Epithelial cell of proximal tubule (primary cell): ENCODE results near the gene KCNQ1. TPM values are rescaled to one million over a fixed set of nuclear protein-coding genes. Genes with fewer than 3 reads are reported as not detected.

ENCODE experiments used
- DNase-seq: peaks from one replicate; pipeline ENCODE4 v3.0.0-alpha.2; 2011; ENCODE audit warnings: low read depth
- H3K4me3 ChIP-seq: 2 replicates; pipeline ENCODE4 v1.5.1; 2011; ENCODE audit warnings: low read depth, mild to moderate bottlenecking, low read length
- total RNA-seq: library from RNA; depleted of rRNA; stranded (reverse); fragments of >200 nt; gene quantifications from 2 replicates; pipeline ENCODE4 v1.2.3, GENCODE V29; 2015
- TF ChIP-seq, protein P1 (sequence below): conservative IDR thresholded peaks from 2 replicates; pipeline ENCODE4 v1.5.1; 2012; ENCODE audit warnings: low read depth, mild to moderate bottlenecking, low read length

KCNQ1 gene
- total RNA-seq, 1 donor from 2014 or later, result 0.46 TPM

- no peak for DNase-seq
- TF ChIP-seq, protein P1, sequence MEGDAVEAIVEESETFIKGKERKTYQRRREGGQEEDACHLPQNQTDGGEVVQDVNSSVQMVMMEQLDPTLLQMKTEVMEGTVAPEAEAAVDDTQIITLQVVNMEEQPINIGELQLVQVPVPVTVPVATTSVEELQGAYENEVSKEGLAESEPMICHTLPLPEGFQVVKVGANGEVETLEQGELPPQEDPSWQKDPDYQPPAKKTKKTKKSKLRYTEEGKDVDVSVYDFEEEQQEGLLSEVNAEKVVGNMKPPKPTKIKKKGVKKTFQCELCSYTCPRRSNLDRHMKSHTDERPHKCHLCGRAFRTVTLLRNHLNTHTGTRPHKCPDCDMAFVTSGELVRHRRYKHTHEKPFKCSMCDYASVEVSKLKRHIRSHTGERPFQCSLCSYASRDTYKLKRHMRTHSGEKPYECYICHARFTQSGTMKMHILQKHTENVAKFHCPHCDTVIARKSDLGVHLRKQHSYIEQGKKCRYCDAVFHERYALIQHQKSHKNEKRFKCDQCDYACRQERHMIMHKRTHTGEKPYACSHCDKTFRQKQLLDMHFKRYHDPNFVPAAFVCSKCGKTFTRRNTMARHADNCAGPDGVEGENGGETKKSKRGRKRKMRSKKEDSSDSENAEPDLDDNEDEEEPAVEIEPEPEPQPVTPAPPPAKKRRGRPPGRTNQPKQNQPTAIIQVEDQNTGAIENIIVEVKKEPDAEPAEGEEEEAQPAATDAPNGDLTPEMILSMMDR, result no peak
- no peak overlapping the region for H3K4me3 ChIP-seq
Observed at GRCh38 chr11:2708757-2709281, 264.0 kb downstream of the KCNQ1 start.

- TF ChIP-seq, protein P1, result no peak
- H3K4me3 ChIP-seq, result no peak overlapping the region
- no peak for DNase-seq
Observed at GRCh38 chr11:2709429-2709828, 264.6 kb downstream of the KCNQ1 start.

DNA sequence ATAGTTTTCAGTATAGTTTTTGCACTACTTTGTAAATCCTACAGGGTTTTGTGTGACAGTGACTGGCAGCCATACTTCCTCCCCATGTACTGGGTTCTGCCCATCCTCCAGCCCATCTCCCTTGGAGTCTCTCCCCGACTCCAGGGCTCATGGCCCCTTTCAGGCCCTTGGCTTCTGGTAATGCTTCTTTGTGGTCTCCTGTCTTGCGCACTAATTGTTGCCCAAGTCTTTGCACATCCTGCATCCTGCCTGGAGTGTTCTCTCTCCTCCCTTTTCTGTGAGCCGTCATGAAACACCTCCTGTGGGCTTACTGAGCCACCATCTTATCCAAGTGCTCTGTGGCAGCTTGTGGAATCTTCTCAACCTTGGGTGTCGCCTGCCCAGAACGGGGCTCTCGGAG lies 266.4 kb downstream of the KCNQ1 start:
- no peak overlapping the region for H3K4me3 ChIP-seq
- TF ChIP-seq, protein P1, result no peak
- DNase-seq, result no peak

DNA sequence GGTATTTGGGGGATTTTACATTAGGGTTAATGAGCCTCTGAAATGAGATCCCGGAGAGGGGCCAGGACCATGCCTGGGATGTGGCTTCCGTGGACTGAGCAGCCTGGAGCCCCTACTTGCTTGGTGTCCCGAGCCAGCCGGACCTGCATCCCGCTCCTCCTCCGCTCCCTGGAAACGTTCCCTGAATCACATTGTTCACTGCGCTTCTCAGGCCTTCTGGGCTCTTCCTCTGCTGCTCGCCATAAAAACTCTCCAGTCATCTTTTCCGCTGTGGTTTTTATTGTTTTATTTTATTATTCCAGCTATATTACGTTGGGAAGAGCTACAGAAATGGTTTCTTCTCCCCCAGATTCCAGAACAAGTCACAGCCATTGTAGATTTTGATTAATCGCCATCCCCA lies 268.3 kb downstream of the KCNQ1 start:
- no peak overlapping the region for H3K4me3 ChIP-seq
- TF ChIP-seq, protein P1, result no peak
- no peak for DNase-seq

DNA sequence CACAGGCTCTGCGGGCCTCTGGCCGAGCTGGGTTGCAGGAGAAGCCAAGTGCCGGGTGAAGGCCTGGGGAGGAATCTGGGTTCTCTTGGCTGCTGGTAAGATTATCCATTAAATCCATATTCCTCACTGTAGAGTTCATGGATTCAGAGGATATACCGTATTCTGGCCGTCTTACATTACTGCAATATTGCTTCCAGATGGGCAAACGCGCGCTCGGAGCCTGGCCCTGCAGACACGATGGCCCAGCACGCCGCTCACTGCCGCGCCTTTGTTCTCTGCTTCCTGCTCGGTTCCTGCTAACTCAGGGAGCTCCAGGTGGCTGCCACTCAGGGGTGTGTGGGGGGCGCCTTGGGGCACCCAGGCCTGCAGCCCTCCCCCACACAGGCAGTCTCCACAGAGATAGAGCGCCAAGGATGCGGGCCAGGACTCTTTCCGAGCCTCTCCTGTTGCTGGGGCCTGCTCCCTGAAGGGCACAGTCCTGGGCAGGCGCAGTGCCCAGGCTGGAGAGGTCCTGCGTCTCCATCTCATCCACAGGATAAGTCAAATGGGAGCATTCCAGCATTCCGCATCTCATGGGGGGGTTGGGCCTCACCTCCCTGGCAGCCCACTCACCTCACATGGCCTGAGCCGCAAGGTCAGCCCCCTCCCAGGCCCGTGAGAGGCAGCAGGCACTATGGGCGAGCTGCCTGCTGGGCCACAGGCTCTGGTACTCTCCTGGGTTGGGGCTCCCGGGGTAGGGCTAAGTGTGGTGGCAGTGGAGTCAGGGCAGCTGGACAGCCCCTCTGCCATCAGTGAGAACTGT lies 269.1 kb downstream of the KCNQ1 start:
- DNase-seq, result no peak
- TF ChIP-seq, protein P1, result no peak
- no peak overlapping the region for H3K4me3 ChIP-seq

GRCh38 chr11:2714463-2714800 lies 269.6 kb downstream of the KCNQ1 start:
- H3K4me3 ChIP-seq, result no peak overlapping the region
- TF ChIP-seq, protein P1, result no peak
- DNase-seq, result no peak

GRCh38 chr11:2714871-2715270 lies 270.1 kb downstream of the KCNQ1 start:
- TF ChIP-seq, protein P1, result no peak
- DNase-seq, result no peak

More at GRCh38 chr11:2714871-2715270, 270.1 kb downstream of the KCNQ1 start:
- no peak overlapping the region for H3K4me3 ChIP-seq
